Thyroid gland (tissue), 4 donors: ENCODE results near the gene DAG1.

Source experiments
- POLR2A ChIP-seq, 2 donors: fragments of 450-650 bp; IDR thresholded peaks; one replicate each; pipeline ENCODE4 v1.6.1; 2017; ENCODE audit warnings: antibody characterized with exemption in 2 of 2, mild to moderate bottlenecking in 2 of 2, moderate library complexity in 1 of 2
- TF ChIP-seq, protein P1 (sequence below), 6 experiments: fragments of 200-600 bp in 3 of 6; fragments of 450-650 bp in 3 of 6; sonication (generic) in 3 of 6; IDR thresholded peaks; one replicate each; pipeline ENCODE4 v1.5.1; 2016 to 2019; ENCODE audit warnings: antibody characterized with exemption in 6 of 6, mild to moderate bottlenecking in 2 of 6, inconsistent platforms in 1 of 6, moderate library complexity in 1 of 6

- no peak for TF ChIP-seq POLR2A (IDR thresholded peaks at IDR 0.05)
- TF ChIP-seq, protein P1, sequence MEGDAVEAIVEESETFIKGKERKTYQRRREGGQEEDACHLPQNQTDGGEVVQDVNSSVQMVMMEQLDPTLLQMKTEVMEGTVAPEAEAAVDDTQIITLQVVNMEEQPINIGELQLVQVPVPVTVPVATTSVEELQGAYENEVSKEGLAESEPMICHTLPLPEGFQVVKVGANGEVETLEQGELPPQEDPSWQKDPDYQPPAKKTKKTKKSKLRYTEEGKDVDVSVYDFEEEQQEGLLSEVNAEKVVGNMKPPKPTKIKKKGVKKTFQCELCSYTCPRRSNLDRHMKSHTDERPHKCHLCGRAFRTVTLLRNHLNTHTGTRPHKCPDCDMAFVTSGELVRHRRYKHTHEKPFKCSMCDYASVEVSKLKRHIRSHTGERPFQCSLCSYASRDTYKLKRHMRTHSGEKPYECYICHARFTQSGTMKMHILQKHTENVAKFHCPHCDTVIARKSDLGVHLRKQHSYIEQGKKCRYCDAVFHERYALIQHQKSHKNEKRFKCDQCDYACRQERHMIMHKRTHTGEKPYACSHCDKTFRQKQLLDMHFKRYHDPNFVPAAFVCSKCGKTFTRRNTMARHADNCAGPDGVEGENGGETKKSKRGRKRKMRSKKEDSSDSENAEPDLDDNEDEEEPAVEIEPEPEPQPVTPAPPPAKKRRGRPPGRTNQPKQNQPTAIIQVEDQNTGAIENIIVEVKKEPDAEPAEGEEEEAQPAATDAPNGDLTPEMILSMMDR (IDR thresholded peaks at IDR 0.05), result no peak
These were observed 112.1 kb downstream of the DAG1 start for GRCh38 chr3:49582177-49582576.
